ES-I3 (cell line): Measurements from ENCODE around the gene CLSTN3.
"Not testable (repeated sequence)": the region's sequence is repeated elsewhere in the genome, so short reads cannot be mapped to it uniquely, and the experiment has no call there.

ENCODE experiments used
- H3K36me3 ChIP-seq: 2 replicates; pipeline ENCODE4 v1.6.1; 2013; ENCODE audit warnings: mild to moderate bottlenecking, low read length, control low read depth, moderate library complexity; ENCODE audit not compliant: insufficient read depth
- H3K4me1 ChIP-seq: 2 replicates; pipeline ENCODE4 v1.6.1; 2013; ENCODE audit warnings: mild to moderate bottlenecking, control low read depth, low read length; ENCODE audit not compliant: insufficient read depth
- H3K9ac ChIP-seq: 2 replicates; pipeline ENCODE4 v1.6.1; 2013; ENCODE audit warnings: low read depth, mild to moderate bottlenecking, low read length, moderate library complexity
- H3K9me3 ChIP-seq: 2 replicates; pipeline ENCODE4 v1.6.1; 2013; ENCODE audit warnings: mild to moderate bottlenecking, low read length, moderate library complexity; ENCODE audit not compliant: control insufficient read depth, insufficient read depth

CLSTN3 gene

GRCh38 chr12:7099290-7099996 lies 30.7 kb upstream of the CLSTN3 start:
- H3K9me3 ChIP-seq: no peaks in the 10 kb centered on the region
- H3K4me1 ChIP-seq: peaks cover 6% of the 10 kb centered on the region
- H3K36me3 ChIP-seq: no peaks in the 10 kb centered on the region
- H3K9ac ChIP-seq: no peak overlapping the region

GRCh38 chr12:7100239-7100638 lies 29.9 kb upstream of the CLSTN3 start:
- Histone ChIP-seq H3K4me1 (peaks cover 6% of the 10 kb centered on the region), H3K9ac (no peak overlapping the region), H3K36me3 (no peaks in the 10 kb centered on the region), H3K9me3 (no peaks in the 10 kb centered on the region)

- H3K9ac ChIP-seq: no peak overlapping the region
These were observed 29.0 kb upstream of the CLSTN3 start for GRCh38 chr12:7101047-7101693.

DNA sequence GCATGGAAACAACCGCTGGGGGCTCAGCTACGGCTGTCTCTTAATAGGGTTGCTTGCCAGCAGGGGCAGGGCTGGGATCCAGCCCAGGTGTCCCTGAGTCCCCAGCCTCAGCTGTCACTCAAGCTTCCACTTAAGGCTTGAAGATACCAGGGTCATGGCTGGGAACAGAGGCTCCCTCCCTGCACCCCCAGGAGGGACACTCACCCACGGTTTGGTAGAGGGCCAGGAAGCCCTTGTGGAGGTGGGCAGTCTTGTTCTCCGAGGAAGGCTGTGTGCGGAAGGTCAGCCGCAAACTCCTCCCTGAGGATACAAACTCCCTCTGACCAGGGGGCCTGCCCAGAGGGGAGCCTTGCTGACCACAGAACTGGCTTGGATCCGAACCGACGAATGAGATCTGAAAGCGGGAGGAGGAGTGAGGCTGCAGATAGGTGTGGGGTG lies 28.5 kb upstream of the CLSTN3 start:
- H3K4me1 ChIP-seq: no peaks in the 10 kb centered on the region
- H3K36me3 ChIP-seq: no peaks in the 10 kb centered on the region
- H3K9me3 ChIP-seq: no peaks in the 10 kb centered on the region
- no peak overlapping the region for H3K9ac ChIP-seq

More at GRCh38 chr12:7101047-7101693, 29.0 kb upstream of the CLSTN3 start:
- no peaks in the 10 kb centered on the region; the same call in 1 of the 2 replicates for H3K4me1 ChIP-seq
- no peaks in the 10 kb centered on the region for H3K9me3 ChIP-seq
- no peaks in the 10 kb centered on the region for H3K36me3 ChIP-seq

DNA sequence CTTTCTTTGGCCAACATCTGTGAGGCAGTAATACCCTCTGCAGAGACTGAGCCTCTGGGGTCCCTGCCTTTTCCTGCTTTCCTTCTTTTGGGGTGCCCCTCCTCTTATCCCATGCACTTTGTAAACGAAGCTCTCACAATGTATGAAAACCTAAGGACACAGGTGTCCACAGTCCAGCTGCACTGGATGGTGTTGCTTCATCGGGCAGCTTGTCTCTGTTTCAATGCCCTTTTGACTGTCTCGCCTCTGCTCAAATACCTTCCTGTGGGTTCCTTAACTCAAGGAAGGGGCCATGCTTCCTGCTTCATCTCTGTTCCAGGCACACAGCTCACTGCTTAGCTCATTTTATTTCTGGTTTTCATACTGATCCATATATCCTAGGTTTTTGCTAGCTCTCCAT lies 27.6 kb upstream of the CLSTN3 start:
- Histone ChIP-seq H3K36me3 (no peaks in the 10 kb centered on the region), H3K9ac (no peak overlapping the region), H3K4me1 (no peaks in the 10 kb centered on the region), H3K9me3 (no peaks in the 10 kb centered on the region)

- H3K4me1 ChIP-seq: no peaks in the 10 kb centered on the region
- H3K9ac ChIP-seq: no peak overlapping the region
- no peaks in the 10 kb centered on the region for H3K36me3 ChIP-seq
- no peaks in the 10 kb centered on the region for H3K9me3 ChIP-seq
These were observed 26.2 kb upstream of the CLSTN3 start for GRCh38 chr12:7103837-7104584.

- H3K9ac ChIP-seq: no peak overlapping the region
- H3K4me1 ChIP-seq: no peaks in the 10 kb centered on the region
- no peaks in the 10 kb centered on the region for H3K36me3 ChIP-seq
- no peaks in the 10 kb centered on the region for H3K9me3 ChIP-seq
These were observed 24.1 kb upstream of the CLSTN3 start for GRCh38 chr12:7106082-7106481.

DNA sequence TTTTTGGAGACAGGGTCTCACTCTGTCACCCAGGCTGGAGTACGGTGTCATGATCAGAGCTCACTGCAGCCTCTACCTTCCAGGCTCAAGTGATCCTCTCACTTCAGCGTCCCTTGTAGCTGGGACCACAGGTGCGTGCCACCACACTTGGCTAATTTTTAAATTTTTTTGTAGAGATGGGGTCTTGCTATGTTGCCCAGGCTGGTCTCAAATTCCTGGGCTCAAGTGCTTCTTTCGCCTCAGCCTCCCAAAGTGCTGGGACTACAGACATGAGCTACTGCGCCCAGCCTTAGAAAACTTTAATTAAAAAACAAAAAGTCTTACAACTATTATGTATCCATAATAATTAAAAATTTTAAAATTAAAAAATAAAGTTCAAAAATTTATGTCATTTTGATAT lies 23.0 kb upstream of the CLSTN3 start:
- H3K36me3 ChIP-seq, H3K9me3 ChIP-seq, H3K9ac ChIP-seq, H3K4me1 ChIP-seq: not testable (repeated sequence)

DNA sequence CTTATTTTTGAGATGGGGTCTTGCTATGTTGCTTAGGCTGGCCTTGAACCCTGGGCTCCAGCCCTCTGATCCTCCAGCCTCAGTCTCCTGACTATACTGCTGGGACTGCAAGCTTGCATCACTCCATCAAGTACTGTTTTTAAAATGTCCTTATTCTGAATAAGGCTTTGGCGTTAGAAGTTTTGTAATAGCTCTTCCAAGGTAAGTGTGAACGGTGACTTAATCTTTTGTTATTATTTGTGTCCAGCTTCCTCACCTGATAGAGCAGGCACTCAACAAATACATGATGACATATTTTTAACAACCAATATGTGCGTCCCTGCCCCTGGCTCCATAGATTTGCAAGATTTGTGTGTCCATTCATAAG lies 22.6 kb upstream of the CLSTN3 start:
- H3K9ac ChIP-seq: peak overlapping the region; percentile 85
- H3K4me1 ChIP-seq: no peaks in the 10 kb centered on the region
- H3K9me3 ChIP-seq: no peaks in the 10 kb centered on the region
- H3K36me3 ChIP-seq: no peaks in the 10 kb centered on the region

- Histone ChIP-seq H3K4me1 (no peaks in the 10 kb centered on the region), H3K9me3 (no peaks in the 10 kb centered on the region), H3K9ac (peak overlapping the region; percentile 85), H3K36me3 (no peaks in the 10 kb centered on the region)
These were observed 22.0 kb upstream of the CLSTN3 start for GRCh38 chr12:7108003-7108795.

- Histone ChIP-seq H3K4me1 (no peaks in the 10 kb centered on the region; the same call in 1 of the 2 replicates), H3K36me3 (no peaks in the 10 kb centered on the region), H3K9ac (peak within 1 kb of the TSS; percentile 85), H3K9me3 (no peaks in the 10 kb centered on the region)
These were observed 21.2 kb upstream of the CLSTN3 start, which contains the start of gene C1RL for GRCh38 chr12:7108796-7109571. C1RL (minus strand) TSS chr12:7109214; CDS start chr12:7109180, 34 bp downstream.

DNA sequence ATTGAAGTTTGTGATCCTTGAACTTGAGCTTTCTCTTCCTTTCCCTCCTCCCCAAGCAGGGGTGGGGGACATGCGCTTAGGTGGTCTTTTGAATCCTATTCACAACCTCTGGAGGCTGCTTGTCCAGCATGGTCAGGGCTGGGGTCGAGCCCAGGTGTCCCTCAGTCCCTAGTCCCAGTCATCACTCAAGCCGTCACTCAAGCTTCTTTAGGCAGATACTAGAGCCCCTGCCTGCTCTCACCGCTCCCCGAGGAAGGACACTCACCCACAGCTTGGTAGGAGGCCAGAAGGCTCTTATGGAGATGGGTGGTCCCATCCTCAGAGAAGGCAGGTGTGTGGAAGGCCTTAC lies 20.6 kb upstream of the CLSTN3 start:
- Histone ChIP-seq H3K9me3 (no peaks in the 10 kb centered on the region), H3K4me1 (no peaks in the 10 kb centered on the region; the same call in 1 of the 2 replicates), H3K9ac (no peak overlapping the region), H3K36me3 (no peaks in the 10 kb centered on the region)

- H3K9ac ChIP-seq: no peak overlapping the region
- no peaks in the 10 kb centered on the region for H3K9me3 ChIP-seq
- no peaks in the 10 kb centered on the region; the same call in 1 of the 2 replicates for H3K36me3 ChIP-seq
- no peaks in the 10 kb centered on the region; the same call in 1 of the 2 replicates for H3K4me1 ChIP-seq
These were observed 19.5 kb upstream of the CLSTN3 start for GRCh38 chr12:7110661-7111060.
